GM23338 (cell line): ENCODE measurements around the gene RNU7-1.

ENCODE experiments used
- CREB1 ChIP-seq: fragments of 250-450 bp; sonication (Bioruptor Pico); IDR thresholded peaks from 2 replicates; pipeline ENCODE4 v1.5.0; 2020; ENCODE audit warnings: low read depth, mild to moderate bottlenecking, moderate library complexity
- EZH2 ChIP-seq: fragments of 200-600 bp; sonication (generic); IDR thresholded peaks from one replicate; pipeline ENCODE4 v1.8.0; 2017; ENCODE audit warnings: antibody characterized with exemption, mild to moderate bottlenecking, low read depth; ENCODE audit not compliant: unreplicated experiment
- EZH2phosphoT487 ChIP-seq: fragments of 200-600 bp; sonication (generic); IDR thresholded peaks from one replicate; pipeline ENCODE4 v1.8.1; 2018; ENCODE audit warnings: antibody characterized with exemption; ENCODE audit not compliant: unreplicated experiment
- JUNB ChIP-seq: IDR thresholded peaks from one replicate; pipeline ENCODE4 v1.6.1; 2016; ENCODE audit warnings: antibody characterized with exemption; ENCODE audit not compliant: unreplicated experiment
- NANOG ChIP-seq: IDR thresholded peaks from 2 replicates; pipeline ENCODE4 v1.6.1; 2016; ENCODE audit warnings: antibody characterized with exemption, borderline replicate concordance
- POLR2AphosphoS5 ChIP-seq: IDR thresholded peaks from 2 replicates; pipeline ENCODE4 v1.6.1; 2016; ENCODE audit warnings: antibody characterized with exemption, low read depth
- STAT1 ChIP-seq: IDR thresholded peaks from one replicate; pipeline ENCODE4 v1.6.1; 2016; ENCODE audit warnings: antibody characterized with exemption; ENCODE audit not compliant: unreplicated experiment
- ZNF114 ChIP-seq: fragments of 250-450 bp; sonication (Bioruptor Pico); IDR thresholded peaks from 2 replicates; pipeline ENCODE4 v1.5.0; 2020; ENCODE audit warnings: mild to moderate bottlenecking, moderate library complexity
- ZNF331 ChIP-seq: fragments of 250-450 bp; sonication (Bioruptor Pico); IDR thresholded peaks from 2 replicates; pipeline ENCODE4 v1.5.0; 2020; ENCODE audit warnings: low read depth, mild to moderate bottlenecking, moderate library complexity
- TF ChIP-seq, protein P1 (sequence below), 2 experiments: fragments of 200-600 bp in 1 of 2; sonication (generic) in 1 of 2; conservative IDR thresholded peaks; 2 replicates each; pipeline versions ENCODE4 v1.5.1 to v1.6.1; 2016 to 2017; ENCODE audit warnings: antibody characterized with exemption in 2 of 2, low read depth in 2 of 2, mild to moderate bottlenecking in 2 of 2, moderate library complexity in 1 of 2
- TF ChIP-seq, protein P2 (sequence below): IDR thresholded peaks from one replicate; pipeline ENCODE4 v1.6.1; 2018; ENCODE audit warnings: antibody characterized with exemption; ENCODE audit not compliant: unreplicated experiment
- TF ChIP-seq, protein P3 (sequence below): IDR thresholded peaks from 2 replicates; pipeline ENCODE4 v1.6.1; 2016; ENCODE audit warnings: antibody characterized with exemption
- TF ChIP-seq, protein P4 (sequence below): fragments of 250-450 bp; sonication (Bioruptor Pico); IDR thresholded peaks from 2 replicates; pipeline ENCODE4 v1.5.0; 2020; ENCODE audit warnings: mild to moderate bottlenecking, moderate library complexity

DNA sequence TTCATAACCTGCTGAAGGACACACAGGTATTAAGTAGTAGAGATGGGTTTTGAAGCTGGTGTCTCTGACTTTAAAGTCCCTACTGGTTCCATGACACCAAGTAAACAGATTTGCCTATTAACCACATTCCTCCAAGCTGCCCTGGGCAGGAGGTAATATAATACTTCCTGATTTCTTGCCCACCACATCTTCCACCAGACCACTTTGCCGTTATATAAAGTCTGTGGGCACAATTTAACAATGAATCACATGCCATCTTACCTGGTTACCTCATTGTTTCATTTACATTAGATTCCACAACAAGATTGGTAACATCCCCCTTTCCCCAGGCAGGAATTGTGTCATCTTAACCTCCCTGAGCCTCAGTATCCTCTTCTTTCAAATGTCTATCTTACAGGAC is 39.9 kb upstream of the RNU7-1 start:
- TF ChIP-seq POLR2AphosphoS5 (no peak), EZH2phosphoT487 (no peak), EZH2 (no peak), ZNF114 (CRISPR knock-in tag) (no peak), NANOG (no peak), JUNB (no peak), CREB1 (CRISPR knock-in tag) (no peak), ZNF331 (CRISPR knock-in tag) (no peak), STAT1 (no peak)
- TF ChIP-seq, protein P1, sequence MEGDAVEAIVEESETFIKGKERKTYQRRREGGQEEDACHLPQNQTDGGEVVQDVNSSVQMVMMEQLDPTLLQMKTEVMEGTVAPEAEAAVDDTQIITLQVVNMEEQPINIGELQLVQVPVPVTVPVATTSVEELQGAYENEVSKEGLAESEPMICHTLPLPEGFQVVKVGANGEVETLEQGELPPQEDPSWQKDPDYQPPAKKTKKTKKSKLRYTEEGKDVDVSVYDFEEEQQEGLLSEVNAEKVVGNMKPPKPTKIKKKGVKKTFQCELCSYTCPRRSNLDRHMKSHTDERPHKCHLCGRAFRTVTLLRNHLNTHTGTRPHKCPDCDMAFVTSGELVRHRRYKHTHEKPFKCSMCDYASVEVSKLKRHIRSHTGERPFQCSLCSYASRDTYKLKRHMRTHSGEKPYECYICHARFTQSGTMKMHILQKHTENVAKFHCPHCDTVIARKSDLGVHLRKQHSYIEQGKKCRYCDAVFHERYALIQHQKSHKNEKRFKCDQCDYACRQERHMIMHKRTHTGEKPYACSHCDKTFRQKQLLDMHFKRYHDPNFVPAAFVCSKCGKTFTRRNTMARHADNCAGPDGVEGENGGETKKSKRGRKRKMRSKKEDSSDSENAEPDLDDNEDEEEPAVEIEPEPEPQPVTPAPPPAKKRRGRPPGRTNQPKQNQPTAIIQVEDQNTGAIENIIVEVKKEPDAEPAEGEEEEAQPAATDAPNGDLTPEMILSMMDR (conservative IDR thresholded peaks at IDR 0.05; ENCODE audit: low read depth in 2 of 2), result no peak
- TF ChIP-seq, protein P2, sequence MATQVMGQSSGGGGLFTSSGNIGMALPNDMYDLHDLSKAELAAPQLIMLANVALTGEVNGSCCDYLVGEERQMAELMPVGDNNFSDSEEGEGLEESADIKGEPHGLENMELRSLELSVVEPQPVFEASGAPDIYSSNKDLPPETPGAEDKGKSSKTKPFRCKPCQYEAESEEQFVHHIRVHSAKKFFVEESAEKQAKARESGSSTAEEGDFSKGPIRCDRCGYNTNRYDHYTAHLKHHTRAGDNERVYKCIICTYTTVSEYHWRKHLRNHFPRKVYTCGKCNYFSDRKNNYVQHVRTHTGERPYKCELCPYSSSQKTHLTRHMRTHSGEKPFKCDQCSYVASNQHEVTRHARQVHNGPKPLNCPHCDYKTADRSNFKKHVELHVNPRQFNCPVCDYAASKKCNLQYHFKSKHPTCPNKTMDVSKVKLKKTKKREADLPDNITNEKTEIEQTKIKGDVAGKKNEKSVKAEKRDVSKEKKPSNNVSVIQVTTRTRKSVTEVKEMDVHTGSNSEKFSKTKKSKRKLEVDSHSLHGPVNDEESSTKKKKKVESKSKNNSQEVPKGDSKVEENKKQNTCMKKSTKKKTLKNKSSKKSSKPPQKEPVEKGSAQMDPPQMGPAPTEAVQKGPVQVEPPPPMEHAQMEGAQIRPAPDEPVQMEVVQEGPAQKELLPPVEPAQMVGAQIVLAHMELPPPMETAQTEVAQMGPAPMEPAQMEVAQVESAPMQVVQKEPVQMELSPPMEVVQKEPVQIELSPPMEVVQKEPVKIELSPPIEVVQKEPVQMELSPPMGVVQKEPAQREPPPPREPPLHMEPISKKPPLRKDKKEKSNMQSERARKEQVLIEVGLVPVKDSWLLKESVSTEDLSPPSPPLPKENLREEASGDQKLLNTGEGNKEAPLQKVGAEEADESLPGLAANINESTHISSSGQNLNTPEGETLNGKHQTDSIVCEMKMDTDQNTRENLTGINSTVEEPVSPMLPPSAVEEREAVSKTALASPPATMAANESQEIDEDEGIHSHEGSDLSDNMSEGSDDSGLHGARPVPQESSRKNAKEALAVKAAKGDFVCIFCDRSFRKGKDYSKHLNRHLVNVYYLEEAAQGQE, result no peak
- TF ChIP-seq, protein P3, sequence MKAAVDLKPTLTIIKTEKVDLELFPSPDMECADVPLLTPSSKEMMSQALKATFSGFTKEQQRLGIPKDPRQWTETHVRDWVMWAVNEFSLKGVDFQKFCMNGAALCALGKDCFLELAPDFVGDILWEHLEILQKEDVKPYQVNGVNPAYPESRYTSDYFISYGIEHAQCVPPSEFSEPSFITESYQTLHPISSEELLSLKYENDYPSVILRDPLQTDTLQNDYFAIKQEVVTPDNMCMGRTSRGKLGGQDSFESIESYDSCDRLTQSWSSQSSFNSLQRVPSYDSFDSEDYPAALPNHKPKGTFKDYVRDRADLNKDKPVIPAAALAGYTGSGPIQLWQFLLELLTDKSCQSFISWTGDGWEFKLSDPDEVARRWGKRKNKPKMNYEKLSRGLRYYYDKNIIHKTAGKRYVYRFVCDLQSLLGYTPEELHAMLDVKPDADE, result no peak
- TF ChIP-seq, protein P4, sequence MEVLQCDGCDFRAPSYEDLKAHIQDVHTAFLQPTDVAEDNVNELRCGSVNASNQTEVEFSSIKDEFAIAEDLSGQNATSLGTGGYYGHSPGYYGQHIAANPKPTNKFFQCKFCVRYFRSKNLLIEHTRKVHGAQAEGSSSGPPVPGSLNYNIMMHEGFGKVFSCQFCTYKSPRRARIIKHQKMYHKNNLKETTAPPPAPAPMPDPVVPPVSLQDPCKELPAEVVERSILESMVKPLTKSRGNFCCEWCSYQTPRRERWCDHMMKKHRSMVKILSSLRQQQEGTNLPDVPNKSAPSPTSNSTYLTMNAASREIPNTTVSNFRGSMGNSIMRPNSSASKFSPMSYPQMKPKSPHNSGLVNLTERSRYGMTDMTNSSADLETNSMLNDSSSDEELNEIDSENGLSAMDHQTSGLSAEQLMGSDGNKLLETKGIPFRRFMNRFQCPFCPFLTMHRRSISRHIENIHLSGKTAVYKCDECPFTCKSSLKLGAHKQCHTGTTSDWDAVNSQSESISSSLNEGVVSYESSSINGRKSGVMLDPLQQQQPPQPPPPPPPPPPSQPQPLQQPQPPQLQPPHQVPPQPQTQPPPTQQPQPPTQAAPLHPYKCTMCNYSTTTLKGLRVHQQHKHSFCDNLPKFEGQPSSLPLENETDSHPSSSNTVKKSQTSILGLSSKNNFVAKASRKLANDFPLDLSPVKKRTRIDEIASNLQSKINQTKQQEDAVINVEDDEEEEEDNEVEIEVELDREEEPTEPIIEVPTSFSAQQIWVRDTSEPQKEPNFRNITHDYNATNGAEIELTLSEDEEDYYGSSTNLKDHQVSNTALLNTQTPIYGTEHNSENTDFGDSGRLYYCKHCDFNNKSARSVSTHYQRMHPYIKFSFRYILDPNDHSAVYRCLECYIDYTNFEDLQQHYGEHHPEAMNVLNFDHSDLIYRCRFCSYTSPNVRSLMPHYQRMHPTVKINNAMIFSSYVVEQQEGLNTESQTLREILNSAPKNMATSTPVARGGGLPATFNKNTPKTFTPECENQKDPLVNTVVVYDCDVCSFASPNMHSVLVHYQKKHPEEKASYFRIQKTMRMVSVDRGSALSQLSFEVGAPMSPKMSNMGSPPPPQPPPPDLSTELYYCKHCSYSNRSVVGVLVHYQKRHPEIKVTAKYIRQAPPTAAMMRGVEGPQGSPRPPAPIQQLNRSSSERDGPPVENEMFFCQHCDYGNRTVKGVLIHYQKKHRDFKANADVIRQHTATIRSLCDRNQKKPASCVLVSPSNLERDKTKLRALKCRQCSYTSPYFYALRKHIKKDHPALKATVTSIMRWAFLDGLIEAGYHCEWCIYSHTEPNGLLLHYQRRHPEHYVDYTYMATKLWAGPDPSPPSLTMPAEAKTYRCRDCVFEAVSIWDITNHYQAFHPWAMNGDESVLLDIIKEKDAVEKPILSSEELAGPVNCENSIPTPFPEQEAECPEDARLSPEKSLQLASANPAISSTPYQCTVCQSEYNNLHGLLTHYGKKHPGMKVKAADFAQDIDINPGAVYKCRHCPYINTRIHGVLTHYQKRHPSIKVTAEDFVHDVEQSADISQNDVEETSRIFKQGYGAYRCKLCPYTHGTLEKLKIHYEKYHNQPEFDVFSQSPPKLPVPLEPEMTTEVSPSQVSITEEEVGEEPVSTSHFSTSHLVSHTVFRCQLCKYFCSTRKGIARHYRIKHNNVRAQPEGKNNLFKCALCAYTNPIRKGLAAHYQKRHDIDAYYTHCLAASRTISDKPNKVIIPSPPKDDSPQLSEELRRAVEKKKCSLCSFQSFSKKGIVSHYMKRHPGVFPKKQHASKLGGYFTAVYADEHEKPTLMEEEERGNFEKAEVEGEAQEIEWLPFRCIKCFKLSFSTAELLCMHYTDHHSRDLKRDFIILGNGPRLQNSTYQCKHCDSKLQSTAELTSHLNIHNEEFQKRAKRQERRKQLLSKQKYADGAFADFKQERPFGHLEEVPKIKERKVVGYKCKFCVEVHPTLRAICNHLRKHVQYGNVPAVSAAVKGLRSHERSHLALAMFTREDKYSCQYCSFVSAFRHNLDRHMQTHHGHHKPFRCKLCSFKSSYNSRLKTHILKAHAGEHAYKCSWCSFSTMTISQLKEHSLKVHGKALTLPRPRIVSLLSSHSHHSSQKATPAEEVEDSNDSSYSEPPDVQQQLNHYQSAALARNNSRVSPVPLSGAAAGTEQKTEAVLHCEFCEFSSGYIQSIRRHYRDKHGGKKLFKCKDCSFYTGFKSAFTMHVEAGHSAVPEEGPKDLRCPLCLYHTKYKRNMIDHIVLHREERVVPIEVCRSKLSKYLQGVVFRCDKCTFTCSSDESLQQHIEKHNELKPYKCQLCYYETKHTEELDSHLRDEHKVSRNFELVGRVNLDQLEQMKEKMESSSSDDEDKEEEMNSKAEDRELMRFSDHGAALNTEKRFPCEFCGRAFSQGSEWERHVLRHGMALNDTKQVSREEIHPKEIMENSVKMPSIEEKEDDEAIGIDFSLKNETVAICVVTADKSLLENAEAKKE, result no peak
